GM12864 (cell line): ENCODE results near the gene LMX1B.
A peak's percentile ranks its signal among the peaks of the same experiment; 100 is the strongest.

Experiments
- DNase-seq: peaks from one replicate; pipeline ENCODE4 v3.0.0-alpha.2; 2011; ENCODE audit warnings: low read depth
- H3K4me3 ChIP-seq: 2 replicates; pipeline ENCODE4 v1.5.1; 2011; ENCODE audit warnings: mild to moderate bottlenecking, low read depth, low read length, control low read depth
- TF ChIP-seq, protein P1 (sequence below): IDR thresholded peaks from 2 replicates; pipeline ENCODE4 v1.5.1; 2011; ENCODE audit warnings: low read depth, mild to moderate bottlenecking, moderate library complexity, low read length, control low read depth, inconsistent platforms; ENCODE audit errors: missing control alignments

LMX1B gene

DNA sequence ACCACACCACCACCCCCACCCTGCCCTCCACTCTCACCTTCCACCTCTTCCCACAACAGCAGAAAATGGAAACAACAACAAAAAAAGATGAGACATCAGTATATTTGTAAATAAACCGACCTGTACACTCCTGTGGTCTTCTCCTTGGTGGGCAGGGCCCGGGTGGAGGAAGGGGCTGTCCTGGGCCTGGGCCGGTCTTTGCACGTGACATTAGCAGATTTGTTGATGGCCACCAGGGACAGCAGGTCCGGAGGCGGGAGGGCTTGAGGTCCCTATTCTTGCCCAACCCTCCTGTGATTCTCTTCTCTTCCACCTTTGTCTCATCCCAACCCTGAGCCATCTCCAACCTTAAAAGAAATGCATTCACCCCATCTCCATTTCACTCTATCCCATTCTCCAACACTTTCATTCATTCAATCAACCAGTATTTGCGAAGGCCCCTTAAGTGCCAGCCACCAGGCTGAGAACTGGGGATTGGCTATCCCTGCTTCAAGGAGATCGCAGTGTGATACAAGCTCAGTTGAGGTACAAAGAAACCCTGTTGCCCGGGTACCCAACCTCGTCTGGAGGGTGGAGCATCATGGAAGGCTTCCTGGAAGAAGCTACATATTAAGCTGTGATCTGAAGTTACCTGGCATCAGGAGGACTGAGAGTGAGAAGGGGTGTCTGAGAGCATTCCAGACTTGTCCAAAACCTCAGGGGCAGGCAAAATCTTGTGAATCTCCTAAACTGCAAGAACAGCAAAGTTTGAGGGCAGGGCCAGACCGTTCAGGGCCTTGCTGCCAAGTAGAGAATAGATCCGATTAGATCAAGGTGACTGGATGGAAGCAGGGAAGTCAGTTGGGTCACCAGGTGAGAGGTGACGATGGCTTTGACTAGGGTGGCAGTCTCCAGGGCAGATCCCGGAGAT is 87.4 kb downstream of the LMX1B start:
- TF ChIP-seq, protein P1, sequence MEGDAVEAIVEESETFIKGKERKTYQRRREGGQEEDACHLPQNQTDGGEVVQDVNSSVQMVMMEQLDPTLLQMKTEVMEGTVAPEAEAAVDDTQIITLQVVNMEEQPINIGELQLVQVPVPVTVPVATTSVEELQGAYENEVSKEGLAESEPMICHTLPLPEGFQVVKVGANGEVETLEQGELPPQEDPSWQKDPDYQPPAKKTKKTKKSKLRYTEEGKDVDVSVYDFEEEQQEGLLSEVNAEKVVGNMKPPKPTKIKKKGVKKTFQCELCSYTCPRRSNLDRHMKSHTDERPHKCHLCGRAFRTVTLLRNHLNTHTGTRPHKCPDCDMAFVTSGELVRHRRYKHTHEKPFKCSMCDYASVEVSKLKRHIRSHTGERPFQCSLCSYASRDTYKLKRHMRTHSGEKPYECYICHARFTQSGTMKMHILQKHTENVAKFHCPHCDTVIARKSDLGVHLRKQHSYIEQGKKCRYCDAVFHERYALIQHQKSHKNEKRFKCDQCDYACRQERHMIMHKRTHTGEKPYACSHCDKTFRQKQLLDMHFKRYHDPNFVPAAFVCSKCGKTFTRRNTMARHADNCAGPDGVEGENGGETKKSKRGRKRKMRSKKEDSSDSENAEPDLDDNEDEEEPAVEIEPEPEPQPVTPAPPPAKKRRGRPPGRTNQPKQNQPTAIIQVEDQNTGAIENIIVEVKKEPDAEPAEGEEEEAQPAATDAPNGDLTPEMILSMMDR = no peak
- DNase-seq = no peak
- H3K4me3 ChIP-seq = no peak overlapping the region

DNA sequence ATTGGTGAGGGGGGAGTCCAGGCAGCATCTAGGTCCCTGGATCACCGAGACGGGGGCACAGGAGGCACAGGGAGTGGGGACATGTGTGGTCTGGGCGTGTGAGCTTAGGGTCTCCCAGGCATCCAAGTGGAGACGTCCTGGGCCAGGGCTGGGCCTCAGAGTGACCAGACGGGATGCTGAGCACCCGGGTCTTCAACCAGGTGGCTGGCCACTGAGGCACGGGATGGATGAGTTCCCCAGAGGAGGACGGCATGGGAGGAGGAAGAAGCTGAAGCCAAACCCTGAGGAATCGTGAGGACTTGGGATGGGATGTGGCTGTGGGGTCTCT is 88.0 kb downstream of the LMX1B start:
- H3K4me3 ChIP-seq = no peak overlapping the region
- TF ChIP-seq, protein P1 = no peak
- DNase-seq = no peak

DNA sequence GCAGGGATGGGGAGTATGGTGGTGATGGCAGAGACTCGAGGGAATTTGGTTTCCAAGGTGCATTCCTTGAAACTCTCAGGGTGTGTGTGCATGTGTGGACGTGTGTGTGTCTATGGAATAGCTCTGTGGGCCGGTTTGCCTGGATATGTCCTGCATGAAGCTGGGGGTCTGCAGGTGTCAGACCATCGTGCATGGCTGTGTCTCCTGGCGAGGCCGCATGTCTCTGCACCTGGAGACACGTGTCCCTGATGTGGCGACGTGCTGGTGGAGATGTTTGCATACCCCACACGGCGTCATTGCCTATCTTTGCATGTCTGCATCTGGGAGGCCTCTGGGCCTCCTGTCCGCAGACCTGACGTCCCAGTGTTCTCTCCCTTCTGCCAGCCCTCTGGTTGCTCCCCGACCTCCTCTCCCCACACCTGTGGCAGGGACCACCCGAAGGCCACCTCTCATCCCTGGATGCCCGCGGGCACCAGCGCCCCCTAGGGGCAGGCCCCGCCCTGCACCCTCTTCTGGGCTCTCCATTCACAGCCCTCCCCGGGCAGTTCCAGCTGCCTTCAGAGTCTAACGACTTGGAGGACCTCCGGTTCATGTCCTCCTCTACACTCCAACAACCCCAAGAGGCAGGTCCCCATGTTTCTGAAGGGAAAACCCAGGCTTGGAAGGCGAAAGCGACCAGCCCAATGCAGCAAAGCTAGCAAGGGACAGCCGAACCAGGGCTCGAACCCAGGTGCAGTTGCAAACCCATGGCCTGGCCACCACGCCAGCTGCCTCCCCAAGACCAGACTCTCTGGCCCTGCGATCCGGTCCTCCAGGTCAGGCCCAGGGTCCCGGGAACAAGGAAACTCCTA is 88.6 kb downstream of the LMX1B start:
- TF ChIP-seq, protein P1 = peak; percentile 78
- DNase-seq = no peak
- H3K4me3 ChIP-seq = no peak overlapping the region

DNA sequence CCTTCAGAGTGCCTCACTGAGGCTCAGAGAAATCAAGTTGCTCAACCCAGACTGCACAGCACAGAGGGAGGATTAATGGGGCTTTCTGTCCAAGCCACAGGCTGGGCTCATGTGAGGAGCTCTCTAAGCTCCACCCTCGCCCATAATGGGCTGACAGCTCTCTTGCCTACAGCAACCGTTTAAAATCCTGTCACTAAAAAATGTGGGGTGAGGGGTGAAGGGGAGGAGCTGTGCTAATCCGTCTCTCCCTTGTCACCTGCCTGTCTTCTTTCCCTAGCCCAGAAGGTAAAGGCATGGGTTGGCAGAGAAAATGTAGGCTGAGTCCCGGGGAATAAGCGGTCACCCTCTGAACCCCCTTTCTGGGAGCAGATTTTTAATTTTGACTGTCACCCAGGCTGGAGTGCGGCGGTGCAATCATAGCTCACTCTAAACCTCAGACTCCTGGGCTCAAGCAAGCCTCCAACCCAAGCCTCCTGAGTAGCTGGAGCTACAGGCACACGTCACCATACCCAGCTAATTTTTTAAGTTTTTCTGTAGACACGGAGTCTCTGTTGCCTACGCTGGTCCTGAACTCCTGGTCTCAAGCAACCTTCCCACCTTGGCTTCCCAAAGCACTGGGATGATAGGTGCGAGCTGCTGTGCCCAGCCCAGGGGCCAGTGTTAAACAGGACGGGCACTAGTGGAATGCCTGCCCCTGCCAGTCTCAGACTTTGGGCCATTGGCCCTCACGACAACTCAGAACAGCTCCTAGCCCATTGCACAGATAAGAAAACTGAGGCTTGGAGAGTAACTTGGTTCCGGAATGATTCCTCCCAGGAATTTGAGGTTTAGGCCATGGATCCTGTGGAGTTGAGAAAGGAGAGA is 89.5 kb downstream of the LMX1B start:
- DNase-seq = no peak
- TF ChIP-seq, protein P1 = no peak
- no peak overlapping the region for H3K4me3 ChIP-seq

- no peak overlapping the region for H3K4me3 ChIP-seq
- TF ChIP-seq, protein P1 = no peak
- DNase-seq = no peak
These were observed 90.1 kb downstream of the LMX1B start for GRCh38 chr9:126703866-126704156.

GRCh38 chr9:126704157-126704891 is 90.6 kb downstream of the LMX1B start:
- DNase-seq = no peak
- H3K4me3 ChIP-seq = no peak overlapping the region
- TF ChIP-seq, protein P1 = no peak
